ENCODE measurements around the gene LBX2.

- TF ChIP-seq CTCF (IDR thresholded peaks at IDR 0.05) (no peak), POLR2A (IDR thresholded peaks at IDR 0.05) (no peak)
Observed at GRCh38 chr2:74497777-74498499, 1.5 kb downstream of the LBX2 start.

All from gastroesophageal sphincter (tissue), 3 donors.